Measurements from ENCODE around the gene UQCR10.
"Not testable (repeated sequence)": the region's sequence is repeated elsewhere in the genome, so short reads cannot be mapped to it uniquely, and the experiment has no call there.

Gene UQCR10

DNA sequence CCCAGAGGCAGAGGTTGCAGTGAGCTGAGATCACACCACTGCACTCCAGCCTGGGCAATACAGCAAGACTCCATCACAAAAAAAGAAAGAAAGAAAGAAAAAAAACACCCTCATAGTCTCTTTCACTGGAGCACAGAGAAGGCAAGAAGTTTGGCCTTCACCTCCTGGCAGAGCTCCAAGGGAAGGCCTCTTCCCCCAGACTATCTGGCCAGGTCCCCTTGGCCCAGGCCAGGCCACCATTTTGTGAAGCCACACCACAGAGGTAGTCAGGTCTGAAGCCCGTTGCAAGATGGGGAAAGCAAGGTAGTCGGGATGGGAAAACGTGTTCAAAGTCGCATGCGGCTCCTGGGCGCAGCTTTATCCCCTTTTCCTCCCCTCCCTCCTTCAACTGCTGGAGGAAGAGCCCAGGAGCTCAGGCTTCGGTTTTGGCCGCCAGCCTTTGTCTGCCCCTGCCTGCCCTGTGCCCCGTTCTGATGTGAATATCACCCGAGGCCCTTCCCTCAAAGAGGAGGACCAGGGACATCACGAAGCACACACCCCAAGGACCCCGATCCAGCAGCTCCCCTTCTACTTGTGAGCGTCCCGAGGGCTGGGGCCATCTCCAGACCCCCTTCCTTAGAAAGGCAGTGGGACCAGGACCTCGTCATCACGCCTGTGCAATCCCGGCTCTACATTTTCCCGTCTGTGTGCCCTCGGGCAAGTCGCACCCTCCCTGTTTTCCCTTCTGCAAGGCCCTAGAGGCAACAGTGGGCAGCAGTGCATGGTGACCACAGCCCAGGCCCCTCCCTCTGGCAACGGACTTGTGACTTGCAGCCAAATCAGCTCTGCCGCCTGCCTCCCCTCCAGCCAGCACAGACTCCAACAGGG is 29.7 kb upstream of the UQCR10 start:
- no peak for DNase-seq

DNA sequence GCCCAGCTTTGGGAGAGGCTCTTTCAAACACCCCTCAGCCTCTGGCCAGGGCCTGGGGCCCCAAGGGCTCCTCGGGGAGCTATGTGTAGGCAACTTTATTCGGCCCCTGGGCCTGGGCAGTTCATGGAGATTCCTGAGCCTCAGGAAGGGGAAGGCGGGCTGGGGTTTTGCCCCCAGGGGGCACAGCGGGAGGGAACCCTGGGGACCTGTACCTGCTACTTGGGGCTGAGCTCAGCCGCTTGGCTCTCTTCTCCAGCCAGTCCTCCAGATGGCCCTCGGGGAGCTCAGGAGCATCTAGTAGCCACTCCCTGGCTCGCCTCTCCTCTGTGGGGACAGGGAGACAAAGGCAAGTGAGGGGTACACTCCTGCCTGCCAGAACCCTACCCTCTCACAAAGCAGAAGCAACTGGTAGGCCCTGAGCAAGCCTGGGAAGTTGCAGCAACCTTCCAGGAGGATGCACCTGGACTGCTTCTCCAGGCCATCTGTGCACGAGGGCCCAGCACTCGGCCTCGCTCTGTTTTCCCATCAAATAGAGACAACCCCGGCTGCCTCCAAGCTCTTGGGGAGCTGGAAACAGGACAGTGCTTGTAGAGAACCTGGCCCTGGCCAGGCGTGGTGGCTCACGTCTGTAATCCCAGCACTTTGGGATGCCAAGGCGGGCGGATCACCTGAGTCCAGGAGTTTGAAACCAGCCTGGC is 28.9 kb upstream of the UQCR10 start:
- DNase-seq = no peak

DNA sequence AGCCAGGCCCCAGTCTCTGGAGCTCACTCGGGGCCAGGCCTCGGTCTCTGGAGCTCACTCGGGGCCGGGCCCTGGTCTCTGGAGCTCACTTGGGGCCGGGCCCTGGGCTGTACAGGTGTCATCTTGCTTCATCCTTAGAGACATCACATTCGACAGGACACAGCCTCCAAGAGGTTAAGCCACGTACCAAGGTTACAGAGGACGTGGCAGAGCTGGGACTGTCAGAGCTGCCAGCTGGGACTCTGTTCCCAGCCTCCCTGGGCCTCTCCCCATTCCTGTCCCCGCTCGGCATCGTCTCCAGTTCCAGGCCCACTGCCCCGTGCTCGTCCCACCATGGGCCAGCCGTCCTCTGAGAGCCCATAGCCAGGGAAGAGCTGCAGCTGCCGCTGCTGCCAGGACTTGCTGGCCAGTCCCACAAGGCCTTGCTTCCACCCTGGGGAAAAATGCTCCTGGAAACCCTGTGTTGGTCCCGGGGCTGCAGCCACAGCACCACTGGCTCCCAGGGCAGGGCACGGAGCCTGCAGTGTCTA is 27.8 kb upstream of the UQCR10 start:
- no peak for DNase-seq

DNA sequence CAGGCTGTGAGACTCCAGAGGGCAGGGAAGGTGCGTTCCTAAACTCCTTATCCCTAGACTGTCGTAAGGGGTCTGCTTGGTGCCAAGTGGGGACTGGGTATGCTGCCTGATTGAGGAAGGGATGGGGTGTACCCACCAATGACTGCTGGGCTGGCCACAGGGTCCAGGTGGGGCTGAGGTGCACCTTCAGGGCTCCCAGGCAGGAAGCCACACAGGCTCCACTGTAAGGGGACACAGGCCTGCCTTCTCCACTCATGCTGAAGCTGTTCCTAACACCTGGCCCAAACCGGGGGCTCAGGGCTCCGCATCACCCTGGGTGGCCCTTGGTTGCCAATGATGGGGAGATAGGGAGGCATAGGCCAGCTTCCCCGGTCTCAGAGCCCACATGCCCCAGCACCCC is 27.0 kb upstream of the UQCR10 start:
- DNase-seq = no peak

DNA sequence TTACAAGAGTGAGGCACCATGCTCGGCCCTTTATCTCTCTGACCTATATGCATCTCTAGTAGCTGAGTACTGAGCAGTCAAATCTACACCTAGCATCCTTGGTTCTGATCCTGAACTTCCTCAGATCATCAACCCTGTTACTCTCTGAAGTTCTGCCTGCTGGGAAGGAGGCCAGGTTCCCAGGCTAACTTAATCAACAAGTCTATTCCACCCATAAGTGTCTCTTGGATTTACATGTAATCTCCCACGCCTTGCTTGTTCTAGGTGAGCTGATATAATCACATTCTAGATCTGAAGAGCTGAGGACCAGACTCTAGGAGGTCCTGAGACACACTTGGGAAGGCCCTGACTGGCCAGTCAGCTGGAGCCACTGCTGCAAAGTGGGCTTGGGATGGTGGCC is 25.2 kb upstream of the UQCR10 start:
- no peak for DNase-seq

DNA sequence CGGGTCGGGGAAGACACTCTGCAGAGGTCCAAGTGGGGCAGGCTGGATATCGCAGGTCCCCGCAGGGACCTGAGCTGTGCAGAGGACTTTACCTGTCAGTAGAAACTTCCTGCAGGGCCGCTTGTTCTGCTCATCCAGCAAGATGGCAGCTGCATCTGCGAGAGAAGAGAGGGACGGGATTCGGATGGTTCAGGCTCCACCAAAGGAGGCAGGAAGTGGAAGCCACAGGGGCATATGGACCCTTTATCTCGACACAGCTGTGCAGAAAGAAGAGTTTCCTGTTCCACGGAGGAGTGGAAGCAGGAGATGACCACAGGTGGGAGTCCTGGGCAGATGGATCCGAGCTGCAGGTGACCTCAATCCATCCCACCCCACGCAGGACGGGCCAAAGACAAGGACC is 24.8 kb upstream of the UQCR10 start:
- no peak for DNase-seq

DNA sequence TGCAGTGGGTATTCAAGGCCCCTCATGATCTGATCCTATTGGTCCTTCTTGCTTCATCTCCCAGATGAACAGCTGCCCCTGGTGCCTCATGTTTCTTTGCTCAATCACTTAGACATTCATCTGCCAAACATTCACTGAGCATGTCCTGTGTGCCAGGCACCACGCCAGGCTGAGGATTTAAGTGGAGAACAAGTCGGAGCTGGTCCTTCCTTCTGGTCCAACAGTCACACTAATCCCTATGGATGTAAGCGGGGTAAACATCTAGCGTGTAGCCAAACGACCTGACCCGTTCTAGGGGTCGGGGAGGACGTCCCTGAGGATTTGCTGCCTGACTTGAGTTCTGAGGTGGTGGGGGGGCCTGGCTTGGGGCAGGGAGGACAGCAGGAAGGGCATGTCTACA is 22.3 kb upstream of the UQCR10 start:
- DNase-seq = no peak

DNA sequence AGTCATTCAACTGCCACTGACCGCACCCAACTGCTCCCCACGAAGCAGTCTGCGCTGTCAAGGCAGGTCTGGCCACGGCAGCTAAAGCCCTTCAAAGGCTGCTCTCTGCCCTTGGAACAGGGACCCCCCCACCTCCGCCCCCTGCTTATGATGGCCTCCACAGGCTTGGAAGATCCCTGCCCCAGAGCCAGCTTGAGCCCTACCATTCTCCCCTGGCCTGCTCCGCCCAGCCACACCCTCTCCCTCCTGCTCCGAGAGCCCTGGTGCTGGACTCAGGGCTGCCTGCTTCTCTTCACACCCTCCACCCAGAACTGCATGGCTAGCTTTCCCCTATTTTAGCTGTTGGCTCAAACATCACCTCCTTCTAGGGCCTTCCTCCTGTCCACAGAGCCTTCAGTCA is 19.3 kb upstream of the UQCR10 start:
- DNase-seq = no peak

DNA sequence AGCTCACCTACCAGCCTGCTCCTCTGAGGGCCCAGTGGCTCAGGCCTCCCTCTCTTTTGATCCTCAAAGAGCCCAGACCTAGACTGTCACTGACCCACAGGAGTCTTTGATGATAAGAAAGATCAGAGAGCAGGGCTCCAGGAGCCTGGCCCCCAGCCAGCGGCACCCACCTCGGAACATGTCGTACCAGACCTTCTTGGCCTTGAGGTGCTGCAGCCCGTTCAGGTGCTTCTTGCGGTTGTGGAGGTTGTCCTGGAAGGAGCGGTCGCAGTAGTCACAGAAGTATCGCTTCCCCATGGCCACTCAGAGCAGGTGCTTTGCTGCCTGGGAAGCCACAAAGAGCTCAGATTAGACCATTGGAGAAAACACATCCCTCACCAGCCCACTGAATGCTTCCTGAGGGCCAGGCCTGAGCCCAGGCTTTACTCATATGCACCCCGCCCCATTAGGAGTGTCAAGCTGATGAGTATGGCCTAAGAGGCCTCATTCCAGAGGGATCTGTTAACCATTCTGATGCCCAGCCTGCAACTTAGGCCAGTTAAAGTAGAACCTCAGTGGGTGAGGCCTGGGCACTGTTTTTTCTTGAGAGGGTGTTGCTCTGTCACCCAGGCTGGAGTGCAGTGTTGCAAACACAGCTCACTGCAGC is 18.8 kb upstream of the UQCR10 start:
- DNase-seq = no peak

DNA sequence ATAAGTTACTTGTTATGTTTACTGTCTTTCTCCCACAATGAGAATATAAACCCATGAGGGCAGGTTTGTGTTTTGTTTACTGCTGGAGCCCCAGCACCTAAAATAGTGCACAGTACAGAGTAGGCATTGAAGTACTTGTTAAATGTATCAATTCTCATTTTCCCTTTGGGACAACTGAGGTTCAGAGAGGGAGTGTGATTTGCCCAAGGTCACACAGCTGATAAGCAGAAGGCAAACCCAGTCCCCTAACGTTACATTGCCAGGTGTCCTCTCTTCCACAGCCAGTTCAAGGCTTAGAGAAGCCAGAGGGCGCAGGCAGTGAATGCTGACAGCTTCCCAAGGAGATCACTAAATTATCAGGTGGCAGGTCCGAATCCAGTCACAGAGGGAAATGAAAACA is 17.1 kb upstream of the UQCR10 start:
- no peak for DNase-seq

DNA sequence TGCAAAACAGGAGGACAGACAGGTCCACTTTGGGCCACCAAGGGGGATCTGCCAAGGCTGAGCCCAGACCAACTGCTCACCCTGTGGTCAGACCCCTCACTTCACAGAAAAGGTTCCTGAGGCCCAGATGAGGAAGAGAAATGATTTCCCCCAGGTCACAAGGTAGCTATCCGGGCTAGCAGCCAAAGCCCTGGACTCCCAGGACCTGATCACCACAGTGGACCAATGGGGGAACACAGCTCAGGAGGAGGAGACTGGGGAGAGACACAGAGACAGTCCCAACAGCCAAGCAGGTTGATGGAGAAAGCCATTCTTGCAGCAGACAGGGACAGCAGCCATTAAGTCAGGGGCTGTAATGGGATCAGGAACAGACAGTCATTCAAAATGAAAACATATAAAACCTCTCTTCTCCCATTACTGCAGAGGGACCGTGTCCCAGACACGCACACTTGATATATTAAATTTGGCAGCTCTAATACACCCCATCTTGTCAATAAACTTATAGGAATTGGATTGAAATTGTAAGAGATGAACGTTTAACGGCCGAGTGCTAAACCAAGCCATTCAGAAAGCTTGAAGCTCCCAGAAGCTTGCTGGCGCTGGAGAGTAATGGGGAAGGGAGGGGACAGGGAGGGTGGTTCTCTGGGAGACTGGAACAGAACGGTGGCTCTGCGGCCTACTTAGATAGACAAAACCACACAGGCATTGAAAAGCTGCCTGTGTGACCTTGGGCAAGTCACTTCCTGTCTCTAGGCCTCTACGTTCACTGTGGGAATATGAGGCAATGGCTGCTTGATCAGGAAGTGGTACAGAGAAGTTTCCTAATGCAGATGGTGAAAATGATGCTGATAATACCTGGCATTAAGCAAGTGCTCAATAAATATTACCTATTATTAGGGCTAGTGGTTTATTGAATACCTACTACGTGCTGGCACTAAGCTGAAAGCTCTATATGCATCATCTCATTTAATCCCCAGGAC is 16.3 kb upstream of the UQCR10 start:
- peak; percentile 29 for DNase-seq

DNA sequence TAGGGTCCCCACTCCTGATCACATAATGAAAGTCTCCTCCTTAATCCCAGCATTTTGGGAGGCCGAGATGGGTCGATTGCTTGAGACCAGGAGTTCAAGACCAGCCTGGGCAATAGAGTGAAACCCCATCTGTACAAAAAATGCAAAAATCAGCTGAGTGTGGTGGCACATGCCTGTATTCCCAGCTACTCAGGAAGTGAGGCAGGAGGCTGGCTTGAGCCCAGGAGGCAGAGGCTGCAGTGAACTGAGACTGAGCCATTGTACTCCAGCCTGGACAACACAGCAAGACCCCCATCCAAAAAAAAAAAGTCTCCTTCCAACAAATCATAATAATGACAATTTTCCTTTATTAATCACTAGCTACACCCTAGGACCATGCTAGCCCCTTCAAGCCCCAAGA is 15.5 kb upstream of the UQCR10 start:
- no peak for DNase-seq

DNA sequence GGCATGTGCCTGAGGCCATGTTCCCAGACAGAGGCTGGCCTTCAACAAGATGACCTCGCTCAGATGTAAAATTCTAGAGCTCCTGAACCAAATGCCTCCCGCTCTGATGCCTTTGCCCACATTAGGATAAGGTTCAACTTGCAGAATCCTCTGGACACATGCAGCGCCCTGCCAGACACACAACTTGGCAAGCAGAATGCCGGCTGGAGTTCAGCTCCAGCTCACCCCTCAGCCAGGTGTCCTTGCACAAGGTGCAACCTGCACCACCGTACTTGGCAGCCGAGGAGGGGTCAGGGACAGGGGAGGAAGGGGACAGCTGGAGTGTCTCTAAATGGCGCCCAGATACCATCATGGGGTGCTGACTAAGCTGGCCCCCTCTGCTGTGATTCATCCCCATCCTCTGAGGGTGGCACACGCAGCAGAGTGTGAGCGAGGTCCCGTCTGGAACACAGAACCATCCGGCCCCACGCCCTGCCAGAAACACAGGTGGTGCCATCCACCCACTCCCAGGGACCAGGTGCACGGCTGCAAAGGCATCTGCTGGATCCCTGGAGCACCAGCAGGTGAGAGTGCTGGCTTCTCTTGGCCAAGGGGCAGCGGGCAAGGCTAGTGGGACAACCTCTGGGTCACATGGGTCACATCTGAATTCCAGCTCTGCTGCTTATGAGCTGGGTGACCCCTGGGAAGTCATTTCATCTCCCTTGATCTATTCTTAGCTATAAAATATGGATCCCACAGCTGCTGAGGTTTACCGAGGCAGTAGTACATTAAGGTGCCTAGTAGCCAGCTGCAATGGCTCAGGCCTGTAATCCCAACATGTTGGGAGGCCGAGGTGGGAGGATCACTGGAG is 13.1 kb upstream of the UQCR10 start:
- no peak for DNase-seq

DNA sequence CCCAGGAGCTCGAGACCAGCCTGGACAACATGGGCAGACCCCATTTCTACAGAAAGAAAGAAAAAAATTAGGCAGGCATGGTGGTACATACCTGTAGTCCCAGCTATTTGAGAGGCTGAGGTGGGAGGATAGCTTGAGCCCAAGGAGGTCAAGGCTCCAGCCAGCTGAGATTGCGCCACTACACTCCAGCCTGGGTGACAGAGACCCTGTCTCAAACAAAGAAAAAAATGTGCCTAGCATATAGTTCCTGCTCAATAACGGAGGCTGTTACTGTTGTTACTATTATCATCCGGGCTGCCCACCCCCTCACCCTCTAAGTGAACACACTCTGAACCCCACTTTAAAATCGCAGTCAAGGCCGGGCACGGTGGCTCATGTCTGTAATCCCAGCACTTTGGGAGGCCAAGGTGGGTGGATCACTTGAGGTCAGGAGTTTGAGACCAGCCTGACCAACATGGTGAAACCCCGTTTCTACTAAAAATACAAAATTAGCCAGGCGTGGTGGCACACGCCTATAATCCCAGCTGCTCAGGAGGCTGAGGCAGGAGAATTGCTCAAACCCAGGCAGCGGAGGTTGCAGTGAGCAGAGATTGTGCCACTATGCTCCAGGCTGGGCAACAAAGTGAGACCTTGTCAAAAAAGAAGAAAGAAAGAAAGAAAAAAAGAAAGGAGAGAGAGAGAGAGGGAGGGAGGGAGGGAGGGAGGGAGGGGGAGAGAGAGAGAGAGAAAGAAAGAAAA is 12.3 kb upstream of the UQCR10 start:
- DNase-seq = not testable (repeated sequence)

DNA sequence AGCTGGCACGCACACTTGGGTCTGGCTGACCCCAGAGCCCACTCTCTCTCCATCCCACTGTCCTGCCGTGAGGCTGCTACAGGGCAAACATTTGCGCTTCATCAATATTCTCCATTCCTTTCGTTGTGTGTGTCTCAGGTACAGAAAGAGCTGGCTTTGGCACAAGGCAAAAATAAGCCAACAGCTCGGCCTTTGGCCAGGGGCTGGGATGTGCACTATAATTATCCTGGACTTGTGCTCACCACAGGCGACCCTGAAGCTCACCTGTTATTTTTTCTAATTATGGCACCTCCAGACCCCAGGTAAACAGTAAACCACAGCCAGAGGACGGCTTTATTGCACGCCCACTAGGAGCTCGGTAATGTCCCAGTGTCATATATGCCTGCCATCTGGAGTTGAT is 11.3 kb upstream of the UQCR10 start:
- DNase-seq = no peak

DNA sequence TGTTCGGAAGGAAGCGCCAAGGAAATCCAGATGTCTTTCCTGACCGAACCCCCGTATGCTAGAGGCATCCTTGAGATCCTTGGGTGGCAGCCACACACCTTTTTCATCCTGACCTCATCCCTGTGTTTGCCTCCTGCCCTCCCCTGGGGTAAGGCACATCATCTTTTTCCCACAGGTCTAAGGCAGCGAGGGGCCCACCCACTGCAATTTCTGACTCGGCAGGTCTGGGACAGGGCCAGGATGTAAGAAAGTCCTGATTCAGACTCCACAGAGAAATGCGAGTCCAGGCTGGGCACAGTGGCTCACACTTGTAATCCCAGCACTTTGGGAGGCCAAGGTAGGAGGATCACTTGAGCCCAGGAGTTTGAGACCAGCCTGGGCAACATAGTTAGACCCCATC is 10.8 kb upstream of the UQCR10 start:
- no peak for DNase-seq

DNA sequence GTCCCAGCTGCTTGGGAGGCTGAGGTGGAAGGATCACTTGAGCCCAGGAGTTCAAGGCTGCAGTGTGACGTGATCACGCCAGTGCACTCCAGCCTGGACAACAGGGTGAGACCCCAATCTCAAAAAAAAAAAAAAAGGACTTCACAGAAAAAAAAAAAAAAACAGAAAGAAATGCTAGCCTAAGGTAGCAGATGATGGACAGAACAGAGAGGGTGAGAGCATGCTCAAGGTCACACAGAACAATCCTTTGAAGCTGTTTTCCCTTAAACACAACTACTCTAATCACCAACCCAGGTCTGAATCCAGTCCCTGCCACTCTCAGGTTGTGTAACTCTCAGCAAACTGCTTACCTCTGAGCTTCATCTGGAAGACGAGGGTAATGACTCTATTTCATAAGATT is 10.1 kb upstream of the UQCR10 start:
- DNase-seq = no peak

DNA sequence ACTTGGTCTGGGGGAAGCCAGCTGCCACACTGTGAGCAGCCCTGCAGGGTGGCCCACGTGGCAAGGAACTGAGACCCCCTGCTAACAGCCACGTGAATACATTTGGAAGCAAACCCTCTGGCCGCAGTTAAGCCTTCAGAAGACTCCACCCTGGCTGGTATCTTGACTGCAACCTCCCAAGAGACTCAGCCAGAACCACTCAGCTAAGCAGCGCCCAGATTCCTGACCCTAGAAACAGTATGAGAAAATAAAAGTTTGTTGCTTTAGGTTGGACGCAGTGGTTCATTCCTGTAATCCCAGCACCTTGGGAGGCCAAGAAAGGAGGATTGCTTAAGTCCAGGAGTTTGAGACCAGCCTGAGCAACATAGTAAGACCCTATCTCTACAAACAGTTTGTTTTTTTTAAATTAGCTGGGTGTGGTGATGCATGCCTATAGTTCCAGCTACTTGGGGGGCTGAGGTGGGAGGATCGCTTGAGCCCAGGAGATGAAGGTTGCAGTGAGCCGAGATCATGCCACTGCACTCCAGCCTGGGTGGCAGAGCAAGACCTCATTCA is 9.0 kb upstream of the UQCR10 start:
- no peak for DNase-seq

DNA sequence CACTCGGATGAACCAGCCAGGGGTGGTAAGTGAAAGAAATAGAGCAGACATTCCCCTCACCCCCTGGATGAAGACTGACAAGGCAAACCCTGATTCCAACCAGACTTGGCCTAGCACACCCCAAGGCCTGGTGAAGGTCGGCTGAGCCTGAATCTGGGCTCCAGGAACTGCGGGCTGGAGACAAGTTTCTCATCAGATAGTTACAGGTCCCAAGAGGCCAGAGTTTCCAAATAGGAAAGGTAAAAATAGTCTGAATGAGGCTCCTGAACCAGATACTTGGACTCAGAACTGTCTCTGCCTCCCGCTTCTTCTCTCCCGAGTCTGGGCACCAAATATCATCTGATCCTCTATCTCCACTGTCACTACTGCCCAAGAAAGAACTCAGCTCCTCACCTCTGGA is 8.2 kb upstream of the UQCR10 start:
- no peak for DNase-seq

DNA sequence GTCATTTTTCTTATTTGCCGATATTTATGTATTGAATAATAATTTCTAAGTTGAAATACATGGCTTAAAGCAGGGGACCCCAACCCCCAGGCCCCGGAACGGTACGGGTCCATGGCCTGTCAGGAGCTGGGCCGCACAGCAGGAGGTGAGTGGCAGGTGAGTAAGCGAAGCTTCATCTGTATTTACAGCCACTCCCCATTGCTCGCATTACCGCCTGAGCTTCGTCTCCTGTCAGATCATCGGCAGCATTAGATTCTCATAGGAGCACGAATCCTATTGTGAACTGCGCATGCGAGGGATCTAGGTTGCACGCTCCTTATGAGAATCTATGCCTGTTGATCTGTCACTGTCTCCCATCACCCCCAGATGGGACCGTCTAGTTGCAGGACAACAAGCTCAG is 4.9 kb upstream of the UQCR10 start:
- no peak for DNase-seq

Measured in CD4-positive, alpha-beta T cell treated with Interleukin-4 for 4 hours (primary cell).